ENCODE measurements around the gene CIB4.
"Not testable (repeated sequence)": the region's sequence is repeated elsewhere in the genome, so short reads cannot be mapped to it uniquely, and the experiment has no call there.

CIB4 gene

GRCh38 chr2:26567534-26567933, 73.6 kb downstream of the CIB4 start:
- ChIA-PET CTCF (no interaction called here), POLR2A (ENCODE audit: low non-redundant PET) (no interaction called here)
- DNase-seq (ENCODE audit: low spot score), result no peak
- TF ChIP-seq, protein P1, sequence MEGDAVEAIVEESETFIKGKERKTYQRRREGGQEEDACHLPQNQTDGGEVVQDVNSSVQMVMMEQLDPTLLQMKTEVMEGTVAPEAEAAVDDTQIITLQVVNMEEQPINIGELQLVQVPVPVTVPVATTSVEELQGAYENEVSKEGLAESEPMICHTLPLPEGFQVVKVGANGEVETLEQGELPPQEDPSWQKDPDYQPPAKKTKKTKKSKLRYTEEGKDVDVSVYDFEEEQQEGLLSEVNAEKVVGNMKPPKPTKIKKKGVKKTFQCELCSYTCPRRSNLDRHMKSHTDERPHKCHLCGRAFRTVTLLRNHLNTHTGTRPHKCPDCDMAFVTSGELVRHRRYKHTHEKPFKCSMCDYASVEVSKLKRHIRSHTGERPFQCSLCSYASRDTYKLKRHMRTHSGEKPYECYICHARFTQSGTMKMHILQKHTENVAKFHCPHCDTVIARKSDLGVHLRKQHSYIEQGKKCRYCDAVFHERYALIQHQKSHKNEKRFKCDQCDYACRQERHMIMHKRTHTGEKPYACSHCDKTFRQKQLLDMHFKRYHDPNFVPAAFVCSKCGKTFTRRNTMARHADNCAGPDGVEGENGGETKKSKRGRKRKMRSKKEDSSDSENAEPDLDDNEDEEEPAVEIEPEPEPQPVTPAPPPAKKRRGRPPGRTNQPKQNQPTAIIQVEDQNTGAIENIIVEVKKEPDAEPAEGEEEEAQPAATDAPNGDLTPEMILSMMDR (conservative IDR thresholded peaks at IDR 0.05; ENCODE audit: low read depth), result no peak
- no peak overlapping the region for H3K27ac ChIP-seq

- H3K27ac ChIP-seq; POLR2A ChIA-PET (ENCODE audit: low non-redundant PET); DNase-seq (ENCODE audit: low spot score): not testable (repeated sequence)
- CTCF ChIA-PET, result interaction anchor here (0.9 kb wide), 1 partner anchor 25 kb away, joined by 4 read pairs; no protein-coding TSS in a partner anchor
Measured at GRCh38 chr2:26566731-26567130, 74.4 kb downstream of the CIB4 start.

DNA sequence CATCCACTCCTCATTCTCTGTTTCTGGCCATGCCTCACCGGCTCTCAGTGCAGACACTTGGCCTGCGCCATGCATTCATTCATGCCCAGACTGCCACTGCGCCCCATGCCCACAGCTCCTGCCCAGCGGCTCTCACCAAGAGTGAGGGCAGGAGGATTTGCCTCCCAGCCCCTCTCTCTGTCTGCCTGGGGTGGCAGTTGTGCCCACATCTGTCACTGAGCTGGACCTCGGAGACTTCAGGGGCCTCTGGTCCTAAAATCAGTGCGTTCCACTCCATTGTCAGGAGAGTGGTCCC, 75.1 kb downstream of the CIB4 start:
- TF ChIP-seq, protein P1 (conservative IDR thresholded peaks at IDR 0.05; ENCODE audit: low read depth), result no peak
- ChIA-PET POLR2A (ENCODE audit: low non-redundant PET) (no interaction called here), CTCF (interaction anchor here (0.9 kb wide), 1 partner anchor 25 kb away, joined by 4 read pairs; no protein-coding TSS in a partner anchor)
- no peak overlapping the region for H3K27ac ChIP-seq
- DNase-seq (ENCODE audit: low spot score), result no peak

- TF ChIP-seq, protein P1 (conservative IDR thresholded peaks at IDR 0.05; ENCODE audit: low read depth), result no peak
- no peak overlapping the region for H3K27ac ChIP-seq
- no peak for DNase-seq (ENCODE audit: low spot score)
- POLR2A ChIA-PET (ENCODE audit: low non-redundant PET), result no interaction called here
- CTCF ChIA-PET, result no interaction called here
Measured at GRCh38 chr2:26564121-26564644, 77.0 kb downstream of the CIB4 start.

GRCh38 chr2:26563686-26564085, 77.5 kb downstream of the CIB4 start:
- CTCF ChIA-PET, result no interaction called here
- H3K27ac ChIP-seq, result no peak overlapping the region
- POLR2A ChIA-PET (ENCODE audit: low non-redundant PET), result no interaction called here
- no peak for DNase-seq (ENCODE audit: low spot score)
- TF ChIP-seq, protein P1 (conservative IDR thresholded peaks at IDR 0.05; ENCODE audit: low read depth), result no peak

GRCh38 chr2:26562811-26563645, 78.1 kb downstream of the CIB4 start:
- ChIA-PET CTCF (interaction anchor here (0.6 to 1.1 kb wide), 3 partner anchors 10 to 222 kb away, joined by 3 to 4 read pairs (median 3); no protein-coding TSS in a partner anchor), POLR2A (ENCODE audit: low non-redundant PET) (no interaction called here)
- H3K27ac ChIP-seq, result no peak overlapping the region
- TF ChIP-seq, protein P1 (conservative IDR thresholded peaks at IDR 0.05; ENCODE audit: low read depth), result no peak
- no peak for DNase-seq (ENCODE audit: low spot score)
